Body of pancreas (tissue), 4 donors: ENCODE results near the gene SLX4IP. TPM values are rescaled to one million over a fixed set of nuclear protein-coding genes. Genes with fewer than 3 reads are reported as not detected.
"Not testable (repeated sequence)": the region's sequence is repeated elsewhere in the genome, so short reads cannot be mapped to it uniquely, and the experiment has no call there.

Experiments
- ATAC-seq: fragments of 150-250 bp; one replicate; pipeline ENCODE4 v1.9.1; 2016
- DNase-seq, 4 donors: peaks; one replicate each; pipeline ENCODE4 v3.0.0-alpha.2; 2019
- H3K27ac ChIP-seq, 4 donors: fragments of 200-600 bp; sonication (generic); 1 replicate in 3 of 4; 2 replicates in 1 of 4; pipeline versions ENCODE4 v1.5.1 to v1.6.1; 2016 to 2019; ENCODE audit warnings: mild to moderate bottlenecking in 1 of 4, mixed read lengths in 1 of 4, moderate library complexity in 1 of 4
- H3K27me3 ChIP-seq, 2 donors: fragments of 200-600 bp; sonication (generic); one replicate each; pipeline ENCODE4 v1.6.0; 2016; ENCODE audit warnings: mild to moderate bottlenecking in 1 of 2
- H3K36me3 ChIP-seq, 2 donors: fragments of 200-600 bp; sonication (generic); replicated peaks in 1 of 2; 2 replicates each; pipeline ENCODE4 v1.5.1; 2016; ENCODE audit warnings: low read depth in 2 of 2; ENCODE audit not compliant: insufficient read depth in 1 of 2
- H3K4me1 ChIP-seq: fragments of 200-600 bp; sonication (generic); one replicate; pipeline ENCODE4 v1.6.0; 2016
- H3K4me3 ChIP-seq, 2 donors: fragments of 200-600 bp; sonication (generic); 1 replicate in 1 of 2; 2 replicates in 1 of 2; pipeline ENCODE4 v1.5.1; 2016 to 2019
- H3K9me3 ChIP-seq, 3 donors: fragments of 200-600 bp; sonication (generic); 1 replicate in 2 of 3; 2 replicates in 1 of 3; pipeline ENCODE4 v1.5.1; 2016
- POLR2A ChIP-seq, 3 donors: fragments of 450-650 bp; IDR thresholded peaks; one replicate each; pipeline ENCODE4 v1.6.1; 2016; ENCODE audit warnings: antibody characterized with exemption in 3 of 3, mild to moderate bottlenecking in 2 of 3
- WGBS, 2 donors: methylation state at CpG; one replicate each; pipeline ENCODE4 v1.1.5; 2017; 5-methylcytosine and 5-hydroxymethylcytosine counted together
- intact Hi-C: fragments of 100-400 bp; cut with DNase I; formaldehyde crosslinking; loops from one replicate; pipeline ENCODE4 v1.15.1; 2023
- total RNA-seq, 2 donors: library from RNA; depleted of rRNA; stranded (reverse); fragments of >200 nt; gene quantifications; one replicate each; pipeline ENCODE4 v1.1.0, GENCODE V29; 2016
- TF ChIP-seq, protein P1 (sequence below), 7 experiments: fragments of 450-650 bp in 4 of 7; fragments of 200-600 bp in 3 of 7; sonication (generic) in 3 of 7; IDR thresholded peaks; one replicate each; pipeline ENCODE4 v1.5.1; 2016 to 2019; ENCODE audit warnings: antibody characterized with exemption in 7 of 7

Gene SLX4IP
- total RNA-seq, 2 donors from 2014 or later = 4.3 to 4.7 TPM

DNA sequence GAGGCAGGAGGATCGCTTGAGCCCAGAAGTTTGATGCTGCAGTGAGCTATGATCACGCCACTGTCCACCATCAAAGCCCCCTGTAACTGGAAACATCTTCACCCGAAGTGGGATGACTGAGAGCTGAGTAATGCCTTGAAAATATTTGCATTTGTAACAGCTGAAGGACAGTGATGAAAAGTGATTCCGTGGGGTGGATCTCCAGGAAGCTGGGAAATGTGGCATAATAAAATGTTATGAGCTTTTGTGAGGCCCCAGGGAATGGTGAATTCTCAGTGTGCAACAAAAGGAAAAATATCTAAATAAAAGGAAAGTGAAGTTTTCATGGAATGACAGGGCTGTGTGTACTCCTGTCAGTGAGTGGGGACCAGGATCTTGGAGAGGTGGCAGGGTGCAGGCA, 146.7 kb downstream of the SLX4IP start:
- Histone ChIP-seq H3K27me3 (no peaks in the 10 kb centered on the region), H3K9me3 (no peaks in the 10 kb centered on the region), H3K36me3 (no peaks in the 10 kb centered on the region), H3K4me1 (no peaks in the 10 kb centered on the region), H3K27ac (no peak overlapping the region), H3K4me3 (no peak overlapping the region)
- ATAC-seq (no peak), DNase-seq (no peak)
- WGBS, 2 donors = 59 to 60% methylated on average over 4 of the region's 4 CpGs
- TF ChIP-seq POLR2A (IDR thresholded peaks at IDR 0.05) = no peak
- TF ChIP-seq, protein P1, sequence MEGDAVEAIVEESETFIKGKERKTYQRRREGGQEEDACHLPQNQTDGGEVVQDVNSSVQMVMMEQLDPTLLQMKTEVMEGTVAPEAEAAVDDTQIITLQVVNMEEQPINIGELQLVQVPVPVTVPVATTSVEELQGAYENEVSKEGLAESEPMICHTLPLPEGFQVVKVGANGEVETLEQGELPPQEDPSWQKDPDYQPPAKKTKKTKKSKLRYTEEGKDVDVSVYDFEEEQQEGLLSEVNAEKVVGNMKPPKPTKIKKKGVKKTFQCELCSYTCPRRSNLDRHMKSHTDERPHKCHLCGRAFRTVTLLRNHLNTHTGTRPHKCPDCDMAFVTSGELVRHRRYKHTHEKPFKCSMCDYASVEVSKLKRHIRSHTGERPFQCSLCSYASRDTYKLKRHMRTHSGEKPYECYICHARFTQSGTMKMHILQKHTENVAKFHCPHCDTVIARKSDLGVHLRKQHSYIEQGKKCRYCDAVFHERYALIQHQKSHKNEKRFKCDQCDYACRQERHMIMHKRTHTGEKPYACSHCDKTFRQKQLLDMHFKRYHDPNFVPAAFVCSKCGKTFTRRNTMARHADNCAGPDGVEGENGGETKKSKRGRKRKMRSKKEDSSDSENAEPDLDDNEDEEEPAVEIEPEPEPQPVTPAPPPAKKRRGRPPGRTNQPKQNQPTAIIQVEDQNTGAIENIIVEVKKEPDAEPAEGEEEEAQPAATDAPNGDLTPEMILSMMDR (IDR thresholded peaks at IDR 0.05) = no peak
- intact Hi-C loops = no loop called here

DNA sequence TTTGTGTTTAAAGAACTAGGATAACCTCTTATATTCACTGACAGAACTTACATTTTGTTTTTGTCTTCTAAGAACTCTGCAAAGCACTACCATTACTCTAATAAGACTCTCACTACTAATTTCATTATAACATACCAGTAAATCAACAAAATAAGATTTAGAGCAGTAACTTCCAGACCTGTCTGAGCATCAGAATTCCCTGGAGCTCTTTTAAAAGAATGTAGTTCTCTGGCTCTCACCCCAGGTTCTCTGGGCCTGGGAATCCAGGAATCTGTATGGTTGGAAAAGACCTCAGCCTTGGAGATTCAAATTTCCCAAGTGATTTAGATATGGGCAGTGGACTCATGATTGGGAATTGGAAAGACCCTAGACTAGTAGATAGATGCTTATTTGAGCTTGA, 149.3 kb downstream of the SLX4IP start:
- Histone ChIP-seq H3K4me1 (no peaks in the 10 kb centered on the region), H3K9me3 (no peaks in the 10 kb centered on the region), H3K4me3 (no peak overlapping the region), H3K27ac (no peak overlapping the region), H3K36me3 (no peaks in the 10 kb centered on the region), H3K27me3 (no peaks in the 10 kb centered on the region)
- intact Hi-C loops = no loop called here
- ATAC-seq (no peak), DNase-seq (no peak)
- TF ChIP-seq, protein P1 (IDR thresholded peaks at IDR 0.05) = no peak
- no peak for TF ChIP-seq POLR2A (IDR thresholded peaks at IDR 0.05)

DNA sequence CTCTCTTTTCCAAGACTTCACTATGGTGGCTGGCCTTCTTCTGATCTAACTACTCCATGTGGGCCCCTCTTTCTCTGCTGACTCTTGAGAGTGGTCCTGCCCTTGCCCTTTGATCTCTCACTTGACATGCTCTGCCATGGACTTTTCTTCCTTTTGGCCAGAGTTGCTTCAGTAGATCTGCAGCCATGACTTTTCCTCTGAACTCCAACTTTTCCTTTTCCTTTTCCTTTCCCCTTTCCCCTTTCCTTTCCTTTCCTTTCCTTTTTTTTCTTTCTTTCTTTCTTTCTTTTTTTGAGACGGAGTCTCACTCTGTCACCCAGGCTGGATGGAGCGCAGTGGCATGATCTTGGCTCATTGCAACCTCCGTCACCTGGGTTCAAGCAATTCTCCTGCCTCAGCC, 150.2 kb downstream of the SLX4IP start:
- Histone ChIP-seq H3K4me3 (no peak overlapping the region), H3K27me3 (no peaks in the 10 kb centered on the region), H3K4me1 (no peaks in the 10 kb centered on the region), H3K27ac (no peak overlapping the region), H3K9me3 (no peaks in the 10 kb centered on the region), H3K36me3 (no peaks in the 10 kb centered on the region)
- no peak for TF ChIP-seq POLR2A (IDR thresholded peaks at IDR 0.05)
- TF ChIP-seq, protein P1 (IDR thresholded peaks at IDR 0.05) = no peak
- DNase-seq = no peak
- no peak for ATAC-seq
- intact Hi-C loops = no loop called here
- 96 to 98% methylated on average over 3 of the region's 3 CpGs for WGBS, 2 donors

DNA sequence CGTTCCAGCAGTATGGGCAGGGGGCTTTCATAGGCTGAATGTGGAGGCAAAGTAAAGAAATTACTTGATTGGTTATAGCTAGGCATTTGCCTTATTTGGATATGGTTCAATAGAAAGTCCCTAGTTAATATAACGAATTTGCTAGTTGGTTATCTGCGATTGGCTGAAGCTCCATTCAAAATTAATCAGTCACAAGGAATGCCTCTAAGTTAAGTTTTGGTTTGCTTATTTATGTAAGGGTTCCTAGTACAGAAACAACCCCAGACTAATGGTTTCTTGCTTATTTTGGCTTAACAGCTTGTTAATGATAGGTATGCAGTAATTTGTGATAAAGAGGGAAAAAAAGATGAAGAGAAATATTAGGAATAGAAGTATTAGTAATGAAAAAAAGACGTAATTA, 151.2 kb downstream of the SLX4IP start:
- Histone ChIP-seq H3K27me3 (no peaks in the 10 kb centered on the region), H3K27ac (no peak overlapping the region), H3K36me3 (no peaks in the 10 kb centered on the region), H3K4me3 (no peak overlapping the region), H3K9me3 (no peaks in the 10 kb centered on the region), H3K4me1 (no peaks in the 10 kb centered on the region)
- DNase-seq = no peak
- no peak for ATAC-seq
- TF ChIP-seq, protein P1 (IDR thresholded peaks at IDR 0.05) = no peak
- no peak for TF ChIP-seq POLR2A (IDR thresholded peaks at IDR 0.05)
- WGBS, 2 donors = 91 to 97% methylated on average over 4 of the region's 4 CpGs
- intact Hi-C loops = no loop called here

DNA sequence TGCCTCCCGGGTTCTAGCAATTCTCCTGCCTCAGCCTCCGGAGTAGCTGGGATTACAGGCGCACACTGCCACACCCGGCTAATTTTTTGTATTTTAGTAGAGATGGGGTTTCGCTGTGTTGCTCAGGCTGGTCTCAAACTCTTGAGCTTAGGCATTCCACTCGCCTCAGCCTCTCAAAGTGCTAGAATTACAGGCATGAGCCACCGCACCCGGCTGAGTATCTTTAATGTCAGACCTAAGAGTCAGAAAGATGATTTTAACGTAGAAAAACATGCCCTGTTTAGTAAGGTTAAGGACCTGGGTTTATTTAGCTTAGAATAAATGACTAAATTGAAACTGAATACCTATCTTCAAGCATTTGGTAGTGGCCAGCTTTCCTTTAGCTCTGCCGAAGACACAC, 155.3 kb downstream of the SLX4IP start:
- intact Hi-C loops, DNase-seq, H3K36me3 ChIP-seq, H3K27ac ChIP-seq, H3K4me3 ChIP-seq, H3K27me3 ChIP-seq, H3K4me1 ChIP-seq, H3K9me3 ChIP-seq, ATAC-seq: not testable (repeated sequence)
- WGBS, 2 donors = 95 to 96% methylated on average over 10 of the region's 10 CpGs
